HepG2 (cell line): ENCODE measurements around the gene ASPRV1. TPM values are rescaled to one million over a fixed set of nuclear protein-coding genes. Genes with fewer than 3 reads are reported as not detected.

ENCODE experiments used
- ATAC-seq: fragments of 200-7000 bp; cut with Tn5 transposase; 3 replicates; pipeline ENCODE4 v1.9.1; 2020; ENCODE audit warnings: mild to moderate bottlenecking, moderate library complexity
- BruUV-seq: library from RNA; stranded (reverse); fragments of 400-500 nt; replicated peaks from 2 replicates; lab custom pipeline; 2021; lab: Mats Ljungman, UMichigan
- CTCF ChIA-PET: fragments of 300-600 bp; formaldehyde crosslinking; extraction: SDS; loops from one replicate; lab custom pipeline; 2021; ENCODE audit warnings: low total read pairs, inconsistent platforms, low intra/inter-chr PET ratio; lab: Yijun Ruan, JAX
- POLR2A ChIA-PET: fragments of 350-600 bp; sonication (Branson Sonifier 250); formaldehyde crosslinking; loops from one replicate; lab custom pipeline; 2020; ENCODE audit warnings: antibody characterized with exemption, inconsistent platforms; lab: Yijun Ruan, JAX
- DNase-seq: peaks from one replicate; pipeline ENCODE4 v3.0.0-alpha.2; 2015; ENCODE audit warnings: low spot score
- FAIRE-seq: peaks from 3 replicates; lab custom pipeline; 2011; peaks lifted over from hg19 to GRCh38; lab: Jason Lieb, UNC
- H2AFZ ChIP-seq: one replicate; pipeline ENCODE4 v1.6.1; 2011; ENCODE audit warnings: low read length, inconsistent platforms
- H3K27ac ChIP-seq: fragments of 300-600 bp; 3 replicates; pipeline ENCODE4 v1.8.0; 2011; ENCODE audit warnings: mixed run types, mild to moderate bottlenecking, mixed read lengths, low read length, inconsistent platforms; ENCODE audit not compliant: insufficient read depth; ENCODE audit errors: extremely low read length
- H3K27me3 ChIP-seq, 2 experiments: fragments of 200-600 bp in 1 of 2; 2 replicates in 1 of 2; 3 replicates in 1 of 2; pipeline versions ENCODE4 v1.6.0 to v1.8.0; 2011; ENCODE audit warnings: low read length in 2 of 2, mild to moderate bottlenecking in 2 of 2, moderate library complexity in 2 of 2, inconsistent platforms in 1 of 2; ENCODE audit not compliant: insufficient read depth in 2 of 2, control insufficient read depth in 1 of 2
- H3K36me3 ChIP-seq, 2 experiments: fragments of 200-600 bp in 1 of 2; replicated peaks in 1 of 2; 2 replicates in 1 of 2; 3 replicates in 1 of 2; pipeline versions ENCODE4 v1.5.1 to v1.8.0; 2011; ENCODE audit warnings: low read length in 2 of 2, inconsistent platforms in 1 of 2; ENCODE audit not compliant: insufficient read depth in 2 of 2, control insufficient read depth in 1 of 2
- H3K4me1 ChIP-seq: 2 replicates; pipeline ENCODE4 v1.5.1; 2012; ENCODE audit warnings: low read length, inconsistent platforms; ENCODE audit not compliant: insufficient read depth
- H3K4me2 ChIP-seq: 2 replicates; pipeline ENCODE4 v1.6.0; 2011; ENCODE audit warnings: low read depth, low read length, inconsistent platforms
- H3K4me3 ChIP-seq, 3 experiments: fragments of 200-600 bp in 1 of 3; sonication (generic), shearing (Covaris generic) in 1 of 3; replicated peaks in 1 of 3; 2 replicates each; pipeline ENCODE4 v1.5.1; 2011 to 2016; ENCODE audit warnings: low read length in 3 of 3, inconsistent platforms in 2 of 3, low read depth in 2 of 3, mild to moderate bottlenecking in 2 of 3, control low read depth in 1 of 3, mixed read lengths in 1 of 3; ENCODE audit not compliant: insufficient read depth in 1 of 3
- H3K79me2 ChIP-seq: one replicate; pipeline ENCODE4 v1.6.1; 2011; ENCODE audit warnings: low read length, inconsistent platforms; ENCODE audit not compliant: insufficient read depth
- H3K9ac ChIP-seq: 2 replicates; pipeline ENCODE4 v1.6.0; 2011; ENCODE audit warnings: mild to moderate bottlenecking, low read depth, low read length, inconsistent platforms; ENCODE audit not compliant: insufficient read depth
- H3K9me3 ChIP-seq: 2 replicates; pipeline ENCODE4 v1.5.1; 2012; ENCODE audit warnings: mild to moderate bottlenecking, low read length
- H4K20me1 ChIP-seq: 2 replicates; pipeline ENCODE4 v1.6.0; 2011; ENCODE audit warnings: inconsistent platforms, mild to moderate bottlenecking, low read length, moderate library complexity; ENCODE audit not compliant: insufficient read depth
- CREB3 ChIP-seq: sonication (generic); formaldehyde crosslinking; IDR thresholded peaks from 2 replicates; pipeline ENCODE4 v1.5.0; 2020; ENCODE audit warnings: missing genetic modification reagents
- WGBS: methylation state at CpG from one replicate; pipeline ENCODE4 v1.1.6; 2017; ENCODE audit warnings: low lambda C conversion rate; 5-methylcytosine and 5-hydroxymethylcytosine counted together
- in situ Hi-C: cut with HindIII; loops from 2 replicates; pipeline ENCODE4 v1.10.0; 2017; ENCODE audit warnings: low pct_unique_long_range_greater_than_20kb; ENCODE audit not compliant: extremely low pct_ligation_motif_present
- intact Hi-C: fragments of 100-400 bp; cut with micrococcal nuclease; formaldehyde crosslinking; loops from one replicate; pipeline ENCODE4 v1.10.0; 2022; ENCODE audit not compliant: unreplicated experiment
- polyA plus RNA-seq, 8 experiments: library from polyadenylated mRNA; depleted of rRNA in 3 of 8; stranded (reverse) in 7 of 8; unstranded in 1 of 8; fragments of >200 nt; fragmentation: Illumina TruSeq in 4 of 8; extraction: Trizol in 4 of 8; gene quantifications; 2 replicates each; pipeline versions ENCODE4 v1.2.1 to v1.2.3, GENCODE V29; 2011 to 2016; ENCODE audit warnings: low read depth in 4 of 8, missing spikeins in 1 of 8, mixed read lengths in 1 of 8; ENCODE audit not compliant: insufficient read depth in 1 of 8
- total RNA-seq, 5 experiments: library from RNA; depleted of rRNA; stranded (reverse); fragments of >200 nt; fragmentation: Illumina TruSeq; extraction: Trizol; gene quantifications; 2 replicates each; pipeline ENCODE4 v1.2.3, GENCODE V29; 2016; ENCODE audit warnings: low read depth in 1 of 5
- TF ChIP-seq, protein P1 (sequence below): sonication (generic); formaldehyde crosslinking; IDR thresholded peaks from 2 replicates; pipeline ENCODE4 v1.4.0; 2020; ENCODE audit warnings: missing genetic modification reagents
- TF ChIP-seq, protein P2 (sequence below): sonication (generic); formaldehyde crosslinking; IDR thresholded peaks from 2 replicates; pipeline ENCODE4 v1.5.1; 2020; ENCODE audit warnings: mild to moderate bottlenecking, missing genetic modification reagents, moderate library complexity

ASPRV1 gene
- total and polyA plus RNA-seq, 2 of the 13 experiments (the other 11 are each of a cell fraction or from before 2014, with no cell fraction given), result 0.40 to 0.48 TPM

GRCh38 chr2:69989441-69990105 is 28.1 kb upstream of the ASPRV1 start:
- peaks cover 21% of the 10 kb centered on the region for H3K4me1 ChIP-seq
- H4K20me1 ChIP-seq, result no peaks in the 10 kb centered on the region
- H3K36me3 ChIP-seq, result no peaks in the 10 kb centered on the region
- in situ Hi-C loops, result no loop called here
- no peaks in the 10 kb centered on the region; a peak in 1 of 5 replicates for H3K27me3 ChIP-seq
- no peak for FAIRE-seq
- no peak for ATAC-seq
- H2AFZ ChIP-seq, result no peak overlapping the region
- no peak overlapping the region for H3K4me2 ChIP-seq
- no TSS peak for BruUV-seq
- no peaks in the 10 kb centered on the region for H3K79me2 ChIP-seq
- H3K27ac ChIP-seq, result no peak overlapping the region
- TF ChIP-seq, protein P1, sequence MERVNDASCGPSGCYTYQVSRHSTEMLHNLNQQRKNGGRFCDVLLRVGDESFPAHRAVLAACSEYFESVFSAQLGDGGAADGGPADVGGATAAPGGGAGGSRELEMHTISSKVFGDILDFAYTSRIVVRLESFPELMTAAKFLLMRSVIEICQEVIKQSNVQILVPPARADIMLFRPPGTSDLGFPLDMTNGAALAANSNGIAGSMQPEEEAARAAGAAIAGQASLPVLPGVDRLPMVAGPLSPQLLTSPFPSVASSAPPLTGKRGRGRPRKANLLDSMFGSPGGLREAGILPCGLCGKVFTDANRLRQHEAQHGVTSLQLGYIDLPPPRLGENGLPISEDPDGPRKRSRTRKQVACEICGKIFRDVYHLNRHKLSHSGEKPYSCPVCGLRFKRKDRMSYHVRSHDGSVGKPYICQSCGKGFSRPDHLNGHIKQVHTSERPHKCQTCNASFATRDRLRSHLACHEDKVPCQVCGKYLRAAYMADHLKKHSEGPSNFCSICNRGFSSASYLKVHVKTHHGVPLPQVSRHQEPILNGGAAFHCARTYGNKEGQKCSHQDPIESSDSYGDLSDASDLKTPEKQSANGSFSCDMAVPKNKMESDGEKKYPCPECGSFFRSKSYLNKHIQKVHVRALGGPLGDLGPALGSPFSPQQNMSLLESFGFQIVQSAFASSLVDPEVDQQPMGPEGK (CRISPR knock-in tag), result peak; percentile 78
- TF ChIP-seq, protein P2, sequence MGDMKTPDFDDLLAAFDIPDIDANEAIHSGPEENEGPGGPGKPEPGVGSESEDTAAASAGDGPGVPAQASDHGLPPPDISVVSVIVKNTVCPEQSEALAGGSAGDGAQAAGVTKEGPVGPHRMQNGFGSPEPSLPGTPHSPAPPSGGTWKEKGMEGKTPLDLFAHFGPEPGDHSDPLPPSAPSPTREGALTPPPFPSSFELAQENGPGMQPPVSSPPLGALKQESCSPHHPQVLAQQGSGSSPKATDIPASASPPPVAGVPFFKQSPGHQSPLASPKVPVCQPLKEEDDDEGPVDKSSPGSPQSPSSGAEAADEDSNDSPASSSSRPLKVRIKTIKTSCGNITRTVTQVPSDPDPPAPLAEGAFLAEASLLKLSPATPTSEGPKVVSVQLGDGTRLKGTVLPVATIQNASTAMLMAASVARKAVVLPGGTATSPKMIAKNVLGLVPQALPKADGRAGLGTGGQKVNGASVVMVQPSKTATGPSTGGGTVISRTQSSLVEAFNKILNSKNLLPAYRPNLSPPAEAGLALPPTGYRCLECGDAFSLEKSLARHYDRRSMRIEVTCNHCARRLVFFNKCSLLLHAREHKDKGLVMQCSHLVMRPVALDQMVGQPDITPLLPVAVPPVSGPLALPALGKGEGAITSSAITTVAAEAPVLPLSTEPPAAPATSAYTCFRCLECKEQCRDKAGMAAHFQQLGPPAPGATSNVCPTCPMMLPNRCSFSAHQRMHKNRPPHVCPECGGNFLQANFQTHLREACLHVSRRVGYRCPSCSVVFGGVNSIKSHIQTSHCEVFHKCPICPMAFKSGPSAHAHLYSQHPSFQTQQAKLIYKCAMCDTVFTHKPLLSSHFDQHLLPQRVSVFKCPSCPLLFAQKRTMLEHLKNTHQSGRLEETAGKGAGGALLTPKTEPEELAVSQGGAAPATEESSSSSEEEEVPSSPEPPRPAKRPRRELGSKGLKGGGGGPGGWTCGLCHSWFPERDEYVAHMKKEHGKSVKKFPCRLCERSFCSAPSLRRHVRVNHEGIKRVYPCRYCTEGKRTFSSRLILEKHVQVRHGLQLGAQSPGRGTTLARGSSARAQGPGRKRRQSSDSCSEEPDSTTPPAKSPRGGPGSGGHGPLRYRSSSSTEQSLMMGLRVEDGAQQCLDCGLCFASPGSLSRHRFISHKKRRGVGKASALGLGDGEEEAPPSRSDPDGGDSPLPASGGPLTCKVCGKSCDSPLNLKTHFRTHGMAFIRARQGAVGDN (CRISPR knock-in tag), result peak; percentile 21; the same call in 1 of the 2 replicates
- TF ChIP-seq CREB3 (CRISPR knock-in tag), result no peak
- CTCF ChIA-PET, result no interaction called here
- DNase-seq, result no peak
- 76% methylated on average over 5 of the region's 12 CpGs for WGBS
- intact Hi-C loops, result no loop called here
- POLR2A ChIA-PET, result no interaction called here
- H3K9ac ChIP-seq, result no peak overlapping the region
- H3K9me3 ChIP-seq, result no peaks in the 10 kb centered on the region
- H3K4me3 ChIP-seq, result no peak overlapping the region
